ENCODE data around the gene LAPTM5. TPM values are rescaled to one million over a fixed set of nuclear protein-coding genes. Genes with fewer than 3 reads are reported as not detected.
A peak's percentile ranks its signal among the peaks of the same experiment; 100 is the strongest.

The LAPTM5 gene
- total and polyA plus RNA-seq, 4 experiments from 2014 or later = 563 to 851 (median 598) TPM

GRCh38 chr1:30684881-30685795 is 72.4 kb downstream of the LAPTM5 start:
- Mint-ChIP-seq H3K4me1 (peaks cover 0 to 11% (median 7%) of the 10 kb centered on the region in 4 donors), H3K9me3 (no peaks in the 10 kb centered on the region), H3K27ac (peak overlapping the region in 1 of 7 donors; percentile 62), H3K4me3 (peak overlapping the region; percentile 36 to 73 (median 59)), H3K36me3 (no peaks in the 10 kb centered on the region), H3K27me3 (peaks cover 22 to 47% of the 10 kb centered on the region in 2 donors)
- H3K4me3 ChIP-seq (ENCODE audit: low read length in 2 of 2) = no peak overlapping the region
- H3K9me3 ChIP-seq (ENCODE audit: control insufficient read depth in 1 of 2, low read length in 2 of 2) = no peaks in the 10 kb centered on the region
- no peaks in the 10 kb centered on the region for H3K36me3 ChIP-seq (ENCODE audit: insufficient read depth, low read length)
- intact Hi-C loops (cut with micrococcal nuclease) = no loop called here
- peak in 2 of 5 donors; percentile 4 to 10 for DNase-seq
- CTCF ChIA-PET (ENCODE audit: partially characterized antibody) = no interaction called here
- peaks cover 9% of the 10 kb centered on the region for H3K27me3 ChIP-seq (ENCODE audit: insufficient read depth, low read length)
- peaks cover 9% of the 10 kb centered on the region for H3K4me1 ChIP-seq (ENCODE audit: insufficient read depth, low read length)
- no peak overlapping the region for H3K27ac ChIP-seq (ENCODE audit: low read depth, low read length)
- POLR2A ChIA-PET (ENCODE audit: partially characterized antibody) = no interaction called here

- ChIA-PET POLR2A (ENCODE audit: partially characterized antibody) (no interaction called here), CTCF (ENCODE audit: partially characterized antibody) (no interaction called here)
- Mint-ChIP-seq H3K4me1 (peaks cover 0 to 11% (median 7%) of the 10 kb centered on the region in 4 donors), H3K4me3 (peak overlapping the region in 2 of 8 donors; percentile 54 to 58), H3K27ac (no peak overlapping the region), H3K9me3 (no peaks in the 10 kb centered on the region), H3K36me3 (no peaks in the 10 kb centered on the region), H3K27me3 (peaks cover 22 to 47% of the 10 kb centered on the region in 2 donors)
- Histone ChIP-seq H3K27me3 (ENCODE audit: insufficient read depth, low read length) (peaks cover 9% of the 10 kb centered on the region), H3K36me3 (ENCODE audit: insufficient read depth, low read length) (no peaks in the 10 kb centered on the region), H3K9me3 (ENCODE audit: control insufficient read depth in 1 of 2, low read length in 2 of 2) (no peaks in the 10 kb centered on the region), H3K4me3 (ENCODE audit: low read length in 2 of 2) (no peak overlapping the region), H3K4me1 (ENCODE audit: insufficient read depth, low read length) (peaks cover 9% of the 10 kb centered on the region), H3K27ac (ENCODE audit: low read depth, low read length) (no peak overlapping the region)
- intact Hi-C loops (cut with micrococcal nuclease) = no loop called here
- no peak for DNase-seq
Observed at GRCh38 chr1:30684259-30684658, 73.3 kb downstream of the LAPTM5 start.

- no peaks in the 10 kb centered on the region for H3K9me3 Mint-ChIP-seq
- peaks cover 9% of the 10 kb centered on the region for H3K4me1 ChIP-seq (ENCODE audit: insufficient read depth, low read length)
- POLR2A ChIA-PET (ENCODE audit: partially characterized antibody) = no interaction called here
- H3K36me3 ChIP-seq (ENCODE audit: insufficient read depth, low read length) = no peaks in the 10 kb centered on the region
- H3K9me3 ChIP-seq (ENCODE audit: control insufficient read depth in 1 of 2, low read length in 2 of 2) = no peaks in the 10 kb centered on the region
- no peaks in the 10 kb centered on the region for H3K36me3 Mint-ChIP-seq
- CTCF ChIA-PET (ENCODE audit: partially characterized antibody) = no interaction called here
- H3K27me3 Mint-ChIP-seq = peaks cover 22 to 46% of the 10 kb centered on the region in 2 donors
- intact Hi-C loops (cut with micrococcal nuclease) = no loop called here
- no peak overlapping the region for H3K4me3 Mint-ChIP-seq
- no peak for DNase-seq
- H3K27ac ChIP-seq (ENCODE audit: low read depth, low read length) = no peak overlapping the region
- peaks cover 9% of the 10 kb centered on the region for H3K27me3 ChIP-seq (ENCODE audit: insufficient read depth, low read length)
- no peak overlapping the region for H3K27ac Mint-ChIP-seq
- H3K4me3 ChIP-seq (ENCODE audit: low read length in 2 of 2) = no peak overlapping the region
- H3K4me1 Mint-ChIP-seq = peaks cover 0 to 11% (median 7%) of the 10 kb centered on the region in 4 donors
Observed at GRCh38 chr1:30683699-30684098, 73.9 kb downstream of the LAPTM5 start.

Small RNAs within 50 kb of the gene (microRNA-seq; reads per million reads assigned to microRNA genes)
- not detected for gene MIR4420 (ENCODE audit: borderline microRNAs expressed, borderline number of aligned reads, borderline replicate concordance)

Other genes with a start within 250 kb of the LAPTM5 start
- gene MATN1, start 34.2 kb downstream of the LAPTM5 start, total RNA-seq = under 1 TPM in 1 of 2 experiments, not detected in 1; 0.12 TPM
- 1 to 10 TPM in 1 of 2 donors, under 1 TPM in 1; 0.53 to 1.2 TPM for gene MATN1, start 34.2 kb downstream of the LAPTM5 start, polyA plus RNA-seq
- gene SDC3, start 151.0 kb upstream of the LAPTM5 start, total RNA-seq = under 1 TPM; 0.29 to 0.64 TPM
- gene SDC3, start 151.0 kb upstream of the LAPTM5 start, polyA plus RNA-seq = not detected

Measured in CD4-positive, alpha-beta memory T cell (primary cell).